GM13977 (cell line): ENCODE results near the gene PAOX.

Source experiments
- DNase-seq: peaks from one replicate; pipeline ENCODE4 v3.0.0; 2012; ENCODE audit warnings: low spot score
- in situ Hi-C: fragments of 300-500 bp; cut with MboI; formaldehyde crosslinking; loops from one replicate; pipeline ENCODE4 v1.12.0; 2022; ENCODE audit warnings: low sequenced_read_pairs, low pct_unique_long_range_greater_than_20kb, mixed read lengths, inconsistent platforms; ENCODE audit not compliant: unreplicated experiment
- TF ChIP-seq, protein P1 (sequence below): IDR thresholded peaks from 2 replicates; pipeline ENCODE4 v1.5.1; 2012; ENCODE audit warnings: mild to moderate bottlenecking, control low read depth; ENCODE audit not compliant: insufficient read depth; ENCODE audit errors: extremely low read depth, missing control alignments

The PAOX gene

DNA sequence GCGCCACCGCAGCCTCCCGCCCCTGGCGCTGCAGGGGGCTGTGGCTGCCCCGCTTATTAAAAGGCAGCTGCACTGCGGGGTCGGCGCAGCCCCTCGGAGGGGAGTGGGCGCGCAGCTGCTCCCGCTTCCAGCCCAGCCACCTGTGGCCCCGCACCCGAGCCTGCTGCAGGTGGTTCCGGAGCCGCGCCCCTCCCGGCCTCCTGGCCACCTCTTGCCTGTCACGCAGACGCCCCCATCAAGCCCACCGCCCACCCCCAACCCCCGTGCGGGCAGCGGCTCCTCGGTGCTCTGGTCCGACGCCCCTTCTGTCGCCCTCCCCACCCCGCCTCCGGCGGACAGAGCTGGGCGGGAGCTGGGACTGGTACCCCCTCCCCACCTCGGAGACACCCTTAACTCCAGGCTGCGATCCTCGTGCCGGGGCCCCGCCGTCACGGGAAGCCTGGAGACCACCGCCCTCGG, 42.9 kb upstream of the PAOX start:
- DNase-seq, result no peak
- TF ChIP-seq, protein P1, sequence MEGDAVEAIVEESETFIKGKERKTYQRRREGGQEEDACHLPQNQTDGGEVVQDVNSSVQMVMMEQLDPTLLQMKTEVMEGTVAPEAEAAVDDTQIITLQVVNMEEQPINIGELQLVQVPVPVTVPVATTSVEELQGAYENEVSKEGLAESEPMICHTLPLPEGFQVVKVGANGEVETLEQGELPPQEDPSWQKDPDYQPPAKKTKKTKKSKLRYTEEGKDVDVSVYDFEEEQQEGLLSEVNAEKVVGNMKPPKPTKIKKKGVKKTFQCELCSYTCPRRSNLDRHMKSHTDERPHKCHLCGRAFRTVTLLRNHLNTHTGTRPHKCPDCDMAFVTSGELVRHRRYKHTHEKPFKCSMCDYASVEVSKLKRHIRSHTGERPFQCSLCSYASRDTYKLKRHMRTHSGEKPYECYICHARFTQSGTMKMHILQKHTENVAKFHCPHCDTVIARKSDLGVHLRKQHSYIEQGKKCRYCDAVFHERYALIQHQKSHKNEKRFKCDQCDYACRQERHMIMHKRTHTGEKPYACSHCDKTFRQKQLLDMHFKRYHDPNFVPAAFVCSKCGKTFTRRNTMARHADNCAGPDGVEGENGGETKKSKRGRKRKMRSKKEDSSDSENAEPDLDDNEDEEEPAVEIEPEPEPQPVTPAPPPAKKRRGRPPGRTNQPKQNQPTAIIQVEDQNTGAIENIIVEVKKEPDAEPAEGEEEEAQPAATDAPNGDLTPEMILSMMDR, result no peak
- in situ Hi-C loops, result no loop called here

DNA sequence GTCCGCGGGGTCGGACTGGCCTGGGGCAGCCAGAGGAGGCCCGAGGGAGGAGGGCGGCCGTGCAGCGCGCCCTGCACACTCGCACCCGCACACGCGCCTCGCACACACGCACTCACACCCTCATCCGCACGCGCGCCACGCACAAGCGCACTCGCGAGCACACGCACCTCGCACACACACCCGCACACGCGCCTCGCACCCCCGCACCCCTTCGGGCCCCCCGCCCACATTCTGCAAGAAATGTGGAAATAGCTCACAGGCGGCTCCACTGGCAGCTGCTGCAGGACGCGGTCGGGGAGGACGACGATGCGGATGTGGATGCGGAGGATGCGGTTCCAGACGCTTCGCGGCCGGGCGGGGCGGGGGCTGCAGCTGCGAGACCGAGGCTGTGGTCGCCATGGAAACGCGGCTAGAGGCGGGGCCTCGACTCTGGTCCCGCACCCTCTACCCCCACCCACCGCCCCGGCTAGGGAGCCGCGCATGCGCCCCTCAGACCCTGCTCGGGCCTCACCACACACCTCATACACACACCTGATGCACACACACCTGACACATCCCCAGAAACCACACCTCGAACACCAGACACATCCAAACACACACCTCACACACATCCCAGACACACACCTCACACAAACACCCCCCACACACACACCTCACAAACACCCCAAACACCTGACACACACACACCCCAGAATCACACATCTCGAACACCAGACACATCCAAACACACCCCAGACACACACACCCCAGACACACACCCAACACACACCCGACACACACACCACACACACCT, 42.3 kb upstream of the PAOX start, which contains the start of gene CALY:
Gene CALY (minus strand): TSS at position 320 of the 793 bp plus-strand sequence. CDS start 7,907 bp downstream, outside the sequence.
- TF ChIP-seq, protein P1, result no peak
- in situ Hi-C loops, result no loop called here
- peak; percentile 78 for DNase-seq

DNA sequence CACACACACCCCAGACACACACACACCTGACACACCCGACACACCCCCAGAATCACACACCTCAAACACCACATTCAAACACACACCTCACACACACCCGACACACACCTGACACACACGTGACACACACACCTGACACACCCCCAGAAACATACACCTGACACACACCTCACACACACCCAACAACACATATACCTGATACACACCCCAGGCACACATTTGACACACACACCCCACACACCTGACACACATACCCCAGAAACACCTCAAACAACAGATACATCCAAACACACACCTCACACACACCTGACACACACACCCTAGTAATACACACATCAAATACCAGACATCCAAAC, 41.7 kb upstream of the PAOX start:
- in situ Hi-C loops, result no loop called here
- DNase-seq, result no peak
- TF ChIP-seq, protein P1, result no peak

DNA sequence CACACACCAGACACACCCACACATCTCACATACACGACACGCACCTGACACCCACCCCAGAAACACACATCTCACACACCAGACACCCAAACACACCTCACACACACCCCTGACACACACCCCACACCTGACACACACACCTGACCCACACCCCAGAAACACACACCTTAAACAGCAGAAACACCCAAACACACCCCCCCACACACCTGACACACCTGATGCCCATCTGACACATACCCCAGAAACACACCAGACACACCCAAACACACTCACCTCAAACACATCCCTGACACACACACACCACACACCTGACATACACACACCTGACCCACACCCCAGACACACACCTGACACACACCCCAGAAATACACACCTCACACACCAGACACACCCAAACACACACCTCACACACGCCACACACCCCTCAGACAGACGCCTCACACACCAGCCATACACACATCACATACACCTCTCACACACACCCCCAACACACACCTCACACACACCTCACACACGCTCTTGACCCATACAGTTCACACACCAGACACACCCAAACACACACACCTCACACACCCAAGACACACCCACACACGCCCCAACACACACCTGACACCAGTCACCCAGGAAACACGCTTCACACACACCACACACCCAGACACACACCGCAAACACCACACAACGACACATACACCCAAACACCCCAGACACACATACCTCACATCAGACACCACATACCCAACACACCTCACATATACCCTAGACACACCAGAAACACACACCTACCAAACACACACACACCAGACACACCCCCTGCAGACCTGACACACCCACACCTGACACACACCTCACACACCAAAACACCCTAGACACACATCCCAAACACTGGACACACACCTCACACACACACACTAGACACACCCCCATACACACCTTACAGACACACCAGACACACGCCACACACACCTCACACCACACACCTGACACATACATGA, 40.7 kb upstream of the PAOX start:
- no peak for DNase-seq
- TF ChIP-seq, protein P1, result no peak
- in situ Hi-C loops, result no loop called here

DNA sequence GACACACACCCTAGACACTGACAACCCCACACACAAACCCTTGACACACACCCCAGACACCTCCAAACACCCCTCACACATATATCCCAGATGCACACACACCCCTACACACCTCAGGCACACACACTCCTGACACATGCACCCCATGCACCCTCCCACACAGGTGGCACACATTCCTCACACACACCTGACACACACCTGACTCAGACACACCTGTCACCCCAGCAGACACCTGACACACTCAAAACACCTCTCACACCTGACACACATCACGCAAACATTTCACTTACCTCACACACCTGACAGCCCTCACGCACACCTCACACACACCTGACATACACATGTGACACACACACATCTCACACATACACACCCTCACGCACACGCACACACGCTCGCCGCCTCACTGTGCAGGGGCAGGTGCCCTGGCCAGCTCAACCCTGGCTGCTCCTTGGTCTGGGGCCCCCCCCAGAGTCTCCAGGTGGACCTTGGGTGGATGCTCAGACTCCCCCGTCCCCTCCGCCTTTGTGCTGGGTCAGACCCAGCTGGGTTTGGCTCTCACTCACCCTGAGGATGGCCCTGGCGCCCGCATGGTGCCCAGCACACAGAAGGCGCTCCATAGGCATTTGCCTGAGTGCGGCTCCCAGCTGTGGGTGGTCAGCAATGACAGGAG, 39.2 kb upstream of the PAOX start:
- DNase-seq, result no peak
- TF ChIP-seq, protein P1, result no peak
- in situ Hi-C loops, result no loop called here

DNA sequence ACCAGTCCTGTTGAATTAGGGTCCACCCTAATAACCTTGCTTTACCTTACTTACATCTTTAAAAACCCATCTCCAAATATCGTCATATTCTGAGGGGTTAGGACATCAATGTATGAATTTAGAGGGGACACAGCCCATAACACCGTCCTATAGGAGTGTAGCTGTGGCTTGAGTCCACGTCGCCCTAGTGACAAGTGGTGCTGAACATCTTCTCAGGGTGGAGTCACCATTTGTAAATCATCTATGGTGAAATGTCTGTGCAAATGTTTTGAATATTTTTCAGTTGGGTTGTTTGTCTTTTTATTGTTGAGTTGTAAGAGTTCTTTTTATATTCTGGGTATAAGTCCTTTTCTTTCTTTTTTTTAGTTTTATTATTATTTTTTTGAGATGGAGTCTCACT, 37.1 kb upstream of the PAOX start:
- DNase-seq, result no peak
- in situ Hi-C loops, result no loop called here
- TF ChIP-seq, protein P1, result no peak
